ENCODE measurements around the gene SLC22A14.
A peak's percentile ranks its signal among the peaks of the same experiment; 100 is the strongest.
"Not testable (repeated sequence)": the region's sequence is repeated elsewhere in the genome, so short reads cannot be mapped to it uniquely, and the experiment has no call there.

SLC22A14 gene

DNA sequence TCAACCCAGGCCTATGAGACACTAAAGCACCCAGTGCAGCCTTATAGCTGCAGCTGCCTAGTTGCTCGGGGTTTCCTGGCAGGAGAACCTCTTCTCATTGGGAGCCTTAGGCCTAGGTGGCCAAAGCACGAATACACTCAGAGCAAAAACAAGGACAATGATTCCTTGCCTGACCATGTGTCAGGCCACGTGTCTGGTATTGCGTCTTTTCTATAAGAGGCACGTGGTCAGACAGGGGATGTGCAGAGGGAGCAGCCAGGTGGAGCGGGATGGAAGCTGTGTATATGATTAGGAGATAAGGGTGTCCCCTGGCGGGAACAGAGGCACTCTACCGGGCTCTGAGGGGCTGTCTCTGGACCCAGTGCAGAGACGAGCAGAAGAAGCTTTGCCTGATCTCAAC, 26.4 kb downstream of the SLC22A14 start:
- DNase-seq (ENCODE audit: low read depth) = no peak
- H3K4me3 ChIP-seq (ENCODE audit: low read depth, low read length) = no peak overlapping the region

DNA sequence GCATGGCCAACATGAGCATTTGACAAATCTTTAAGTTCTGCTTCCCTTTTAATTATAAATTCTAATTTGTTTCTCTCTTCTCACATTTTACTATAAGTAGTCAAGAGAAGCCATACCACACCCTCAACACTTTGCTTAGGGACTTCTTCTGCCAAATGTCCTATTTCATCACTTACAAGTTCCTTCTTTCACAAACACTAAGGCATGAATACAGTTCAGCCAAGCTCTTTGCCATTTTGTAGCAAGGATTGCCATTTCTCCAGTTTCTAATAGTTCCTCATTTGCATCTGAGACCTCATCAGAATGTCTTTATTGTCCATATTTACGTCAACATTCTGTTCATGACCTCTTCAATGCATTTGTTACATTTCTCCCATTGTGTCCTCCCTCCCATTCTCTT, 29.4 kb downstream of the SLC22A14 start:
- no peak overlapping the region for H3K4me3 ChIP-seq (ENCODE audit: low read depth, low read length)
- DNase-seq (ENCODE audit: low read depth) = no peak

DNA sequence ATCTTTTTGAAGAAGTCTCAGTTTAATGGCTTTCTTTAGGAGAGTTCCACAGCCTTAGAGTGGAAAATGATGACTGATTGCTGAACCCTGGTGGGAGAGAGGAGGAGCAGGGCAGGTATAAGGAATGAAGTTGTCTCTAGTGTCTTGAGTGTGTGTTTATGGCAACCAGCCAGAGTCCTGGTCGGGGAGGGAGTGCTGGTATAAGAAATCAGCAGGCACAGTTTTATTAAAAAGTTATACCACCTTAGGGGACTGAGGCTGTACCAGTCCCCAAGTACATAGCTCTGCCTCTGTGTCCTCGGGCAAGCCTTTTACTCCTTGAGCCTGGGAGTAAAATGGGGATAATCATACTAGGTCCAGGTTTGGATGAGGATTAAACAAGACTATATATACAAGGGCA, 29.8 kb downstream of the SLC22A14 start:
- H3K4me3 ChIP-seq (ENCODE audit: low read depth, low read length) = no peak overlapping the region
- no peak for DNase-seq (ENCODE audit: low read depth)

DNA sequence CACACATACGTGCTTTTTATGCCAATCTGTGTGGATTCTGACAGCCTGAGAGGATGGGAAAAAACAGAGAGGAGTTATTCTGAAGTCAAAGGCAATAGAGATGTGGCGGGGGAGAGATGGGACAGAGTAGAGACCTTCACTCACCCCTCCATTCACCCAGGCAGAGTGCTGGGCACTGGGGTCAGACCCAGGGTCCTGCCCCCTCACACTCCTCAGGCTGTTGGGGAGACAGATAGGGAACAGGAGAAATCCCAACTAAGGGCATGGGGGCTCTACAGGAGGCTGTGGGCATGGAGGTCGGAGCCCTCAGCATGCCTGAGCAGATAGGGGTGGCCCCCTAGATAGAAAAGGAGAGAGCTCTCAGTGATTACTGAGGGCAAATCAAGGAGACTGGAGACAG, 30.3 kb downstream of the SLC22A14 start:
- no peak overlapping the region for H3K4me3 ChIP-seq (ENCODE audit: low read depth, low read length)
- no peak for DNase-seq (ENCODE audit: low read depth)

DNA sequence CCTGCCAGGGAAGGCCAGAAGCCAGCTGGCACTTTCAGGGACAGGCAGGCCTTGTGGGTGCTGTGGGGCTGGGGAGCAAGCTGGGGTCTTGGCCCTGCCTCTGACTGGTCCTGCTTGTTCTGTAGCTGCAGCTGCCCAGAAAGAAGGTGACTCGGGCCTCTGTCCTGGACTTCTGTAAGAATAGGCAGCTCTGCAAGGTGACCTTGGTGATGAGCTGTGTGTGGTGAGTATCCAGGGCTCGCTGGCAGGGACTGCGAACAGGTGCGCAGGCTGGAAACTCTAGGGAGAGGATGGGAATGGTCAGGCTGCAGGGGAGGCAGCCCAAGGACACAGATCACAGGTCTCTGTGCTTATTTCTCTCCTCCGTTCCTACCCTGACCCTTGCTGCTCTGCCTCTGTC, 31.2 kb downstream of the SLC22A14 start:
- no peak for DNase-seq (ENCODE audit: low read depth)
- H3K4me3 ChIP-seq (ENCODE audit: low read depth, low read length) = no peak overlapping the region

DNA sequence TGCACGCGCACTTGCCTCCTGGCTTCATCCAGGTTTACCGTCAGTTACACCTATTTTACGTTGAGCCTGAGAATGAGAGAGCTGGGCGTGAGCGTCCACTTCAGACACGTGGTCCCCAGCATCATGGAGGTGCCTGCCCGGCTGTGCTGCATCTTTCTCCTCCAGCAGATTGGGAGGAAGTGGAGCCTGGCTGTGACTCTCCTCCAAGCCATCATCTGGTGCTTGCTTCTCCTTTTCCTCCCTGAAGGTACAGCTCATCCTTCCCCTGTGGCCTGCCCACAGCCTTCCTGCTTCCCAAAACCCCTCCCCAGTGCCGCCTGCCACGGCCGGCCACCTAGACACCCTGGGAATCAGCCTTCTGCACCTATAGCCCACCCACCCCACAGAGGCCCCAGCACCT, 31.6 kb downstream of the SLC22A14 start:
- H3K4me3 ChIP-seq (ENCODE audit: low read depth, low read length) = no peak overlapping the region
- DNase-seq (ENCODE audit: low read depth) = no peak

DNA sequence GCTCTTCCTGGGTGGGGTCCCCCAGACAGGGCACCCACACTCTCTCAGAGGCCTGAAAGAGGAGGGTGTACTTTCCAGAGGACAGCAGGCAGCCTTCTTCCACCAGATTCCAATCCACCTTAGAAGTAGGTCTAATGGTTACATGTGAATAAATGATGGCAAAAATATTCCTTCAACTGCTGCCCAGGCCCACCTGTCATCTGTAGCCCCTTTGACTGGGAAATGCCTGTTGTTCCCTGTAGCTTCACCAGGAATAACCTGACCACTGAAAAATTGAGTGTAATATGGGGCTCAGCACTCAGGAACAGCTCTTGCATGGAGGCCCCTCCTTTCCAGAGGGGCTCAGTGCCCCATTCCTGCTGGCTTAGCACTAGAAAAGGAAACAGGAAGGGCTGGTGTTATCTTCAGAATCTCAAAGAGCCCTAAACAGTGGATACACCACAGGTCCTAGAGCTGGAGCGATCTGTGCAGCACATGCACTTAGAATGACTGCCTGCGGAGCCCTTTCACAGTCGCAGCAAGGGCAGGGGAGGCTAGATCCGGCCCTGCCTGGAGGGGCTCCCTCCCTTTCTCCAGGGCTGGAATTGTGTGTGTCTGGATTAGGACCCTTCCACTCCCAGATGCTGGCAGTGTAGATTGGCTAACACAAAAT, 32.1 kb downstream of the SLC22A14 start:
- H3K4me3 ChIP-seq (ENCODE audit: low read depth, low read length) = no peak overlapping the region
- no peak for DNase-seq (ENCODE audit: low read depth)

DNA sequence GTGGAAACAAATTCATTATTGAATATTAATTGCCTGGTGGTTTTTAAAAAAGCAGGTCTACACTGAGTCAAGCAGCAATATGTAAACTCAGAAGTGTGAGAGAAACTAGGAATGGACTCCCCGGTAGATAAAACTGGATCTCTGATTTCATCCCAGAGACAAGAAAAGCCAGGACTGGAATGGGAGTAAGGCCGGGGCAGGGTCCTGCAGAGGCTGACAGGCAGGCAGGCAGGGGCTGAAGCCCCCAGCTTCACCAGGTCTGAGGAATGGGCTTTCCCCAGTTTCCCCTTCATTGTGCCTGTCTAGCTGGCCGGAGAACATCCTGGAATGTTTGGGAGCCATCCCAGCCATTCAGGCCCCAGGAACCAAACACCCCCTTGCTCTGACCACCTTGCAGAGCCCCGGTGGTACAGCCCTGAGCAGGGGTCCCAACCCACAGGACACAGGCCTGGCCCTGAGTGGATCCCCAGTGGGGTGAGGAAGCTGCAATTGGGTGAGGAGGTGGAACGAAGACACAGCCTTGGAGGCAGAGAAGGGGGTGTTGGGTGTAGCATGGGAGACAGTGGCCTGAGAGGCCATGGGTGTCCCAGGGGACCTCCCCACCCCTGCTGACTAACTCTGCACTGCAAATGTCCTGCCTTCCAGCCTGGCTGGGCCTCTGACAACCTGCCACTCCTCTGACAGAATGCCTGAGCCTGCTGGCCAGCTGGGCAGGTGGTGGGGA, 32.8 kb downstream of the SLC22A14 start:
- DNase-seq (ENCODE audit: low read depth) = no peak
- no peak overlapping the region for H3K4me3 ChIP-seq (ENCODE audit: low read depth, low read length)

DNA sequence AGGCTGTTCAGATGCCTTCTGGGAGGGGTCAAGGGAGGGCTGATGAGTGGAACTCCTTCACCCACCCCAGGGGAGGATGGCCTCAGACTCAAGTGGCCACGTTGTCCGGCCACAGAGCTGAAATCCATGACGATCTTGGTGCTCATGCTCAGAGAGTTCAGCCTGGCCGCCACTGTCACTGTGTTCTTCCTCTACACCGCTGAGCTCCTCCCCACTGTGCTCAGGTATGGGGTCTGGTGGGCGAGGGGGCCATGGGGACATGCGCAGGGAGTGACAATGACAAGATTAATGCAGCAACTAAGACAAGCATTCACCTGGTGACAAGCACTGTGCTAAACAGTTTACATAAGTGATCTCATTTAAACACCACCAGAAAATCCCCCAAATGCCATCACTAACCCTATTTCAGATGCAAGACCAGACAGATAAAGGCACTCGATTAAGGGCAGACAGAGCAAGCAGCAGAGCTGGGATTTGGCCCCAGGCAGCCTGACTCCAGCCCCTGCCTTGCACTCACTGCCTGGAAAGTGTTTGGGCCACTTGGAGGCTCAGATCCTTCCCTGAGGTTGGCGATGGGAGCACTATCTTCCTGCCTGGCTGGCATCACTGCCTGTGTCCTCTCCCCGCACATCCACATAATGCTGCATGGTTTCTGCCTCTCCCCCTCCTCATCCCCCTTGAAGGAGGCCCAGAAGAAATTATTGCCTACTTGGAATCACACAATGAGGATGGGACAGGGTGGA, 33.6 kb downstream of the SLC22A14 start:
- no peak overlapping the region for H3K4me3 ChIP-seq (ENCODE audit: low read depth, low read length)
- no peak for DNase-seq (ENCODE audit: low read depth)

DNA sequence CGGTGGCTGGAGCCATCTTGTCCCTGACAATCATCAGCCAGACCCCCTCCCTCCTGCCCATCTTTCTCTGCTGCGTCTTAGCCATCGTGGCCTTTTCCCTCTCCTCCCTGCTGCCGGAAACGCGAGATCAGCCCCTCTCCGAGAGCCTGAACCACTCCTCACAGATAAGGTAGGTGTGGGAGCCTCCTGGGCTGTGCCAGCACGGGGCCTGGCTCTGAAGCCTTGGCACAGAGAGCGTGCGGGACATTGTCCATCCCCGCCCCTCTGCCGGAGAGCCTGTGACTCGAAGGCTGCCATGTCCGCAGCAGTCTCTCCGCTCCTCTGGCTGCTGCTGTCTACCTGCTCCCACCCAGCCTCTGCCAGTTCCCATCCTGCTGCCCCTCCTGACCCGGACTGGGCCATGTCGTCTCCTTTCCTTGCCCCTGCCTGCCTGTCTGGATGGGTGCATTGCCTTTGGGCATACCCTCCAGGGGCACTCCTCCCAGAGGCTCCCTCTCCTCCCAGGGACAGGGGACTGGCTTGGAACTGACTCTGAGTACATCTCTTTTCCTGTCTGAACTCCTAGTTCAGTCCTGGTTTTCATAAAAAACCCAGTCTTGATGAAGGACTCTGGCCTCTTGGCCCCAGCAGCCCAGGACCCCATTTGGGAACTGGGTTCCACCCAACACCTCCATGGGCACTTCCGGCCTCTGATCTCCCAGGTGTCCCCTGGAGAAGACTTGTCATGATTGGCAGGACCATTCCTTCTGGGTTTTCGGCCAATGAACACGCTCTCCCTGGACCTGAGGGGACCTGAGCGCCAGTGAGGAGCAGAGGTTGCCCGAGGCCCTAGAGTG, 34.5 kb downstream of the SLC22A14 start:
- DNase-seq (ENCODE audit: low read depth) = no peak
- H3K4me3 ChIP-seq (ENCODE audit: low read depth, low read length) = no peak overlapping the region

DNA sequence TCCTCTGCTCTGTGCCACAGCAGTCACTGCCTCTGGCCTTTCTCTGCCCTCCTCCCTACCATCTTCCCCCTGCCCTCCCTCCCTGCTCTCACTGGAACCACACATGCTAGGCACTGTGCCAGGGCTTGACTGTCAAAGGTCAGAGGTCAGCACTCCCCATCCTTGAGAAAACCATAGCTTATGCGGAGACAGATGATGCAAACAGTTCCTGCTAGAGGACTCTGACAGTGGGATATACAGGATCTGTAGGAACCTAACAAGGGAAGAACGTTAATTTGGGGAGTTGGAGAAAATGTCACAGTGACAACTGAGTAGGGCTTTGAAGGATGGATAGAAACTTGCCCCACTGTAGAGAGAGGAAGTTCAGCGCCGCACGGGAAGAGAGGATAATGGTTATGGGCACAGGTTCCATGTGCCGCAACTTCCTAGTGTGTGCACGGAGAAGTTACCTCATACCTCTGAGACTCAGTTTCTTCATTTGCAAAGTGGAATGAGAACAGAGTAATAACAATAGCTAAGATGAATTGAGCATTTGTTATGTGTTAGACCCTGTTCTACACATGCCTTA, 35.2 kb downstream of the SLC22A14 start:
- no peak for DNase-seq (ENCODE audit: low read depth)
- H3K4me3 ChIP-seq (ENCODE audit: low read depth, low read length) = no peak overlapping the region

DNA sequence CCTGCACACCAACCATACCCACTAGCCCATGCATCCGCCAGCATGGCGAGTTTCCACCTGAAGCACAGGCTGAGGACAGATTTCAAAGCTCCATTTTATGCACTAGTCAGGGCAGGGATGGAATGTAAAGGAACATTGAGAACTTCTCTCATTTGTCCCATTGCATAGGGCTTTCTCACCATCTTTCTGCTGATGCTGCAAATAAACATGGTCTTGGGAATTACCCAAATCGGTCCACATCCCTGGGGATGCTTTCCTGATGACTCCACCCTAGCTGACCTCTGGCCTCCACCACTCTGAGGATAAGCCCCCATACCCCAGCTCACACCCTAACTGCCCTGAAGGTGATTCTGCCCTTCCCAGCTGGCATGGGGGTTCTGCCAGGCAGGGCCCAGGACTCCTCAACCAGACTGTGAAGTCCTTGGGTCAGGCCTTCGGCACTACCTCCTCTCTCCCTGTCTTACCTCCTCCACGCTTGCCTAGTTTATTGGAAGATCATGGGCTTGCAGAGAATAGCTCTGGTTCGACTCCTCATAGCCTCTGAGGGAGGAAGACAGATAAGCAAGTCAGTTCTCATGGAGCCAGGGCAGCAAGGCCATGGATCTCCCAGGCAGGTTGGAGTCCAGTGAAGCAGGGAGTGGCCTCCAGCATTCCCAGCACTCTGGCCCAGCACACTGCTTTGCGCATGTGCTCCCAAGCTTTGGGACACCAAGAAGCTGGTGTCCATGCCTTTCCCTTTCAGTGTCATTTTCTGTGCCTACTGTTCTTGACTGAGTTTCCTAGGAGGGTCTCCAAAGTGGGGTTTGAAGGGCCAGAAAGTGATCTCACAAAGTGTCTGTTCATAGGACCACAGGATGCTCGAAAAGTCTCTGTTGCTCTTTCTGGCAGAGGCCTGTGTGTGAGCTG, 36.9 kb downstream of the SLC22A14 start:
- DNase-seq (ENCODE audit: low read depth) = no peak
- no peak overlapping the region for H3K4me3 ChIP-seq (ENCODE audit: low read depth, low read length)

DNA sequence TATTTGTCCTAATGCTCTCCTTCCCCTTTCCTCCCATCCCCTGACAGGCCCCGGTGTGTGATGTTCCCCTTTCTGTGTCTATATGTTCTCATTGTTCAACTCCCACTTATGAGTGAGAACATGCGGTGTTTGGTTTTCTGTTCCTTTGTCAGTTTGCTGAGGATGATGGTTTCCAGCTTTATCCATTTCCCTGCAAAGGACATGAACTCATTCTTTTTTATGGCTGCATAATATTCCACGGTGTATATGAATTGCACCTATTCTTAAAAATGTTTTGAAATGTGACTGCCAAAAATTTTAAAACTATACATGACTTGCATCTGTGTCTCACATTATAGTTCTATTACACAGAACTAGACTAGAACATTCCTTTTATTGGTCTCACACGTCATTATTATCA, 38.5 kb downstream of the SLC22A14 start:
- not testable (repeated sequence) for H3K4me3 ChIP-seq (ENCODE audit: low read depth, low read length); DNase-seq (ENCODE audit: low read depth)

DNA sequence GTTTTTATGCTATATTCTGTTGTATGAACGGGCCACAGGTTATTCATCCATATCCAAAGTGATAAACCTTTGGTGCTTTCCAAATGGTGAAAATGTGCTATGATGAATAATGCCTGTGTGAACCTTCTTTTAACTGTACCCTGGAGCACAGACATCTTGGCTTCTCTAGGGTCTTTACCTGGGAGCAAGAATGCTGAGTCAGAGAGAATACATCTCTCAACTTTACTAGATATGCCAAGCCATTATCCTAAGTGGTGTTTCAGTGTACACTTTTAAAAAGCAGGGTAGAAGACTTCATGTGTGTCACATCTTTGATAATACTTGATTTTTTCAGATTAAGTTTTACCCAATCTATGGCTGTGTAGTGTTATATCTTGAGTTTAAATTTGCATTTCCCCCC, 41.0 kb downstream of the SLC22A14 start:
- H3K4me3 ChIP-seq (ENCODE audit: low read depth, low read length) = no peak overlapping the region
- DNase-seq (ENCODE audit: low read depth) = no peak

DNA sequence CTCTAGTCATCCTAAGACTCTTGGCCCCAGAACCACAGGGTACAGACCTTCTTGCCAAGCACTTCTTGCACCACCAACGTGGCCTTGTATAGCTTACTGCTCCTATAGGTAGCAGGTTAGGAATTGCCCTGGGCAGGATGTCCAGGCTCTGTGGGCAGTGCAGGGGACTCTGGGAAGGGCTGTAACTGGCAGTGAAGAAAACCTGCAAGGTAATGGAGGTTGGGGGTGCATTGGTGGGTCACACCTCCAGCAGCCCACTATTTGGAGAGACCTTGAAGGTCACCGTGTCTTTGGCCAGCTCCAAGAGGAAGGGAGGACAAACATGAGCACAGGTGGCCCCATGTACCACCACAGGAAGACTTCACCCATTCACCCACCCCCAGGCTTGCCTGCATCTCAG, 43.2 kb downstream of the SLC22A14 start:
- H3K4me3 ChIP-seq (ENCODE audit: low read depth, low read length) = no peak overlapping the region
- no peak for DNase-seq (ENCODE audit: low read depth)

DNA sequence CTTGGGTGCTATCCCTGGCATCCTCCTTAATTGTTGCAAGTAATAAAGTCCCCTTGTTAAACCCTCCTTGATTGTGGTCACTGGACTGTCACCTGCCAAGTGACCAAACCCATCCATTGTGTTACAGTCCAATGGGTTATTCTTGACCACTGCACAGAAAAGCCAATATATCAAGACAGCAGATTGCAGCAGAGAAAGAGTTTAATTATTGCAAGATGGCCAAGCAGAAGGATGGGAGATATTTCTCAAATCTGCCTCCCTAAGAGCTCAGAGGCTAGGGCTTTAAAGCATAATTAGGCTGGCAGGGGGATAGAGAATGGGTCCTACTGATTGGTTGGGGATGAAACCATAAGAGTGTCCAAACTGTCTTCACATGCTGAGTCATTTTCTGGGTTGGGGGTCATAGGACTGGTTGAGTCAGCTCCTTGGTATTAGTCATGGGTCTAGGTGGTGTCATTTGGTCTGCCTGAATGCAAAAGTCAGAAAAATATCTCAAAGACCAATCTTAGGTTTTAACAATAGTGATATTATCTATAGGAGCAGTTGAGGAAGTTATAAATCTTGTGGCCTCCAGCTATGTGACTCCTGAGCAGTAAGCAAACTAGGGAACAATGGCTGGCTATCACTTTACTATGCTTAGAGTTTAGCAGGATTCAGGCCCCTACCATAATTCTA, 45.4 kb downstream of the SLC22A14 start:
- H3K4me3 ChIP-seq (ENCODE audit: low read depth, low read length) = no peak overlapping the region
- peak; percentile 75 for DNase-seq (ENCODE audit: low read depth)

DNA sequence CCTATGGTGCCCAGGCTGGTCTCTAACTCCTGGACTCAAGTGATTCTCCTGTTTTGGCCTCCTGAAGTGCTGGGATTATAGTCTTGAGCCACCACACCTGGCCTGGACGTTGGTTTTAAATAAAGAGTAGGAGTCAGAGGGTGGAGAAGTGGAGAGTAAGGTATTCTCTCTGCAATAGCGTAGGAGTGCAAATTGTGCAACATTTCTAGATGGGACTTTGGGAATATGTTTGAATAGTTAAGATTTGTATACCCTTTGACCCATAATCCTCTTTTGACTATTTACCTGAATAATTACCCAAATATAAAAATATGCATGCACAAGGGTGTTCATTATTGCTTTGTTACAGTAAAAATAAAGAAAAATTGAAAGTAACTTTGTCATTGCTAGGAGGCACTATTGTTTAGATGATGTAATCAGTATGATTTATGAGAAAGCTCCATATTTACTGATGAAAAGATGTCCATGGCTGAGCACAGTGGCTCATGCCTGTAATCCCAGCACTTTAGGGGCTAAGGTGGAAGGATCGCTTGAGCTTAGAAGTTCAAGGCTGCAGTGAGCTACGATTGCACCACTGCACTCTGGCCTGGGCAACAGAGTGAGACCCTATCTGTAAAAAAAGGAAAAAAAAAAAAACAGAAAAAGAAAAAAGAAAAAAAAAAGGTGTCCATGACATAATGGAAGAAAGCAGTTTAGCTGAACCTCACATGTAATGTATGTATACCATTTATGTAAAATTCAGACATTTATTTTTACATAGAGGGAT, 49.3 kb downstream of the SLC22A14 start:
- no peak overlapping the region for H3K4me3 ChIP-seq (ENCODE audit: low read depth, low read length)
- no peak for DNase-seq (ENCODE audit: low read depth)

All from skeletal muscle cell (primary cell).